HEK293 (cell line): ENCODE results near the gene IL11.
A peak's percentile ranks its signal among the peaks of the same experiment; 100 is the strongest.

ENCODE experiments used
- GLIS2 ChIP-seq: fragments of 450-650 bp; formaldehyde crosslinking; IDR thresholded peaks from 2 replicates; pipeline ENCODE4 v1.5.1; 2016; ENCODE audit warnings: missing biosample characterization, missing genetic modification characterization
- IKZF3 ChIP-seq: fragments of 450-650 bp; IDR thresholded peaks from 2 replicates; pipeline ENCODE4 v1.5.0; 2018; ENCODE audit warnings: missing biosample characterization, mild to moderate bottlenecking, missing genetic modification characterization, moderate library complexity
- KLF9 ChIP-seq: fragments of 450-650 bp; formaldehyde crosslinking; IDR thresholded peaks from 2 replicates; pipeline ENCODE4 v1.5.1; 2016; ENCODE audit warnings: missing biosample characterization, missing genetic modification characterization, low read depth
- MZF1 ChIP-seq: fragments of 450-650 bp; formaldehyde crosslinking; IDR thresholded peaks from 2 replicates; pipeline ENCODE4 v1.5.1; 2017; ENCODE audit warnings: missing biosample characterization, missing genetic modification characterization, borderline replicate concordance
- PATZ1 ChIP-seq: fragments of 450-650 bp; formaldehyde crosslinking; IDR thresholded peaks from 2 replicates; pipeline ENCODE4 v1.5.1; 2016; ENCODE audit warnings: missing biosample characterization, missing genetic modification characterization
- PBX3 ChIP-seq: sonication (generic); formaldehyde crosslinking; IDR thresholded peaks from 2 replicates; pipeline ENCODE4 v1.8.1; 2022; ENCODE audit warnings: mild to moderate bottlenecking, moderate library complexity, missing genetic modification reagents
- PRDM10 ChIP-seq: fragments of 450-650 bp; formaldehyde crosslinking; IDR thresholded peaks from 2 replicates; pipeline ENCODE4 v1.5.1; 2016; ENCODE audit warnings: missing biosample characterization, missing genetic modification characterization
- SP3 ChIP-seq: fragments of 450-650 bp; formaldehyde crosslinking; IDR thresholded peaks from 2 replicates; pipeline ENCODE4 v1.5.1; 2016; ENCODE audit warnings: missing biosample characterization, missing genetic modification characterization
- ZBTB10 ChIP-seq: fragments of 450-650 bp; formaldehyde crosslinking; IDR thresholded peaks from 2 replicates; pipeline ENCODE4 v1.5.1; 2016; ENCODE audit warnings: missing biosample characterization, missing genetic modification characterization
- ZBTB26 ChIP-seq: fragments of 450-650 bp; formaldehyde crosslinking; optimal IDR thresholded peaks from 2 replicates; pipeline ENCODE3; 2016; ENCODE audit warnings: missing biosample characterization, mild to moderate bottlenecking, missing genetic modification characterization
- ZEB2 ChIP-seq: fragments of 450-650 bp; formaldehyde crosslinking; IDR thresholded peaks from 2 replicates; pipeline ENCODE4 v1.5.1; 2016; ENCODE audit warnings: missing biosample characterization, missing genetic modification characterization
- ZFP3 ChIP-seq: fragments of 450-650 bp; formaldehyde crosslinking; IDR thresholded peaks from 2 replicates; pipeline ENCODE4 v1.5.1; 2016; ENCODE audit warnings: low read depth, missing biosample characterization, missing genetic modification characterization
- ZFP69B ChIP-seq: fragments of 450-650 bp; formaldehyde crosslinking; IDR thresholded peaks from 2 replicates; pipeline ENCODE4 v1.5.1; 2016; ENCODE audit warnings: missing biosample characterization, missing genetic modification characterization
- ZNF132 ChIP-seq: fragments of 450-650 bp; formaldehyde crosslinking; IDR thresholded peaks from 2 replicates; pipeline ENCODE4 v1.5.1; 2017; ENCODE audit warnings: missing biosample characterization, missing genetic modification characterization, borderline replicate concordance
- ZNF133 ChIP-seq: fragments of 450-650 bp; formaldehyde crosslinking; IDR thresholded peaks from 2 replicates; pipeline ENCODE4 v1.5.1; 2016; ENCODE audit warnings: missing biosample characterization, missing genetic modification characterization
- ZNF23 ChIP-seq: fragments of 450-650 bp; formaldehyde crosslinking; IDR thresholded peaks from 2 replicates; pipeline ENCODE4 v1.5.1; 2016; ENCODE audit warnings: missing biosample characterization, missing genetic modification characterization, borderline replicate concordance
- ZNF335 ChIP-seq: fragments of 450-650 bp; formaldehyde crosslinking; conservative IDR thresholded peaks from 2 replicates; pipeline ENCODE4 v1.5.1; 2016; ENCODE audit warnings: missing biosample characterization, missing genetic modification characterization
- ZNF398 ChIP-seq: fragments of 450-650 bp; formaldehyde crosslinking; IDR thresholded peaks from 2 replicates; pipeline ENCODE4 v1.5.1; 2017; ENCODE audit warnings: missing biosample characterization, missing genetic modification characterization
- ZNF580 ChIP-seq: fragments of 450-650 bp; formaldehyde crosslinking; IDR thresholded peaks from 2 replicates; pipeline ENCODE4 v1.5.1; 2016; ENCODE audit warnings: missing biosample characterization, missing genetic modification characterization
- ZNF692 ChIP-seq: fragments of 450-650 bp; formaldehyde crosslinking; IDR thresholded peaks from 2 replicates; pipeline ENCODE4 v1.5.1; 2016; ENCODE audit warnings: missing biosample characterization, missing genetic modification characterization
- ZNF843 ChIP-seq: fragments of 450-650 bp; formaldehyde crosslinking; IDR thresholded peaks from 2 replicates; pipeline ENCODE4 v1.5.1; 2016; ENCODE audit warnings: missing biosample characterization, missing genetic modification characterization
- ZXDB ChIP-seq: fragments of 450-650 bp; formaldehyde crosslinking; IDR thresholded peaks from 2 replicates; pipeline ENCODE4 v1.5.1; 2016; ENCODE audit warnings: missing biosample characterization, missing genetic modification characterization

The IL11 gene

GRCh38 chr19:55339105-55339888 is 31.0 kb downstream of the IL11 start, which contains the start of gene KMT5C (continued):
- TF ChIP-seq ZBTB10 = peak; percentile 67; the same call in 1 of the 2 replicates
- peak; percentile 79 for TF ChIP-seq ZXDB (tag by site-specific recombination)
- TF ChIP-seq ZNF692 (tag by site-specific recombination) = peak; percentile 19; the same call in 1 of the 2 replicates
- peak; percentile 31; the same call in 1 of the 2 replicates for TF ChIP-seq ZFP69B (tag by site-specific recombination)
- TF ChIP-seq ZBTB26 = peak; percentile 69
- peak; percentile 98 for TF ChIP-seq KLF9 (tag by site-specific recombination)
- TF ChIP-seq ZNF23 = no peak
- no peak for TF ChIP-seq ZNF133 (tag by site-specific recombination)
- no peak for TF ChIP-seq ZNF132 (tag by site-specific recombination)
- peak; percentile 98 for TF ChIP-seq PBX3 (CRISPR knock-in tag)
- TF ChIP-seq GLIS2 (tag by site-specific recombination) = peak; percentile 67
- TF ChIP-seq MZF1 = no peak
- TF ChIP-seq IKZF3 (tag by site-specific recombination) = peak; percentile 92
- peak; percentile 45 for TF ChIP-seq ZNF335 (tag by site-specific recombination)
- peak; percentile 70 for TF ChIP-seq PATZ1 (tag by site-specific recombination)
- peak; percentile 98 for TF ChIP-seq SP3 (tag by site-specific recombination)
- peak; percentile 47; the same call in 1 of the 2 replicates for TF ChIP-seq ZNF843 (tag by site-specific recombination)
- peak; percentile 71; the same call in 1 of the 2 replicates for TF ChIP-seq PRDM10 (tag by site-specific recombination)
- TF ChIP-seq ZFP3 = no peak
- TF ChIP-seq ZNF398 (tag by site-specific recombination) = peak; percentile 85
- TF ChIP-seq ZEB2 = 0 out of 2 replicates have a peak, but pooled peaks have one; percentile 4
- TF ChIP-seq ZNF580 (tag by site-specific recombination) = 0 out of 2 replicates have a peak, but pooled peaks have one; percentile 6
